ENCODE data around the gene RNF4.

RNF4 gene

DNA sequence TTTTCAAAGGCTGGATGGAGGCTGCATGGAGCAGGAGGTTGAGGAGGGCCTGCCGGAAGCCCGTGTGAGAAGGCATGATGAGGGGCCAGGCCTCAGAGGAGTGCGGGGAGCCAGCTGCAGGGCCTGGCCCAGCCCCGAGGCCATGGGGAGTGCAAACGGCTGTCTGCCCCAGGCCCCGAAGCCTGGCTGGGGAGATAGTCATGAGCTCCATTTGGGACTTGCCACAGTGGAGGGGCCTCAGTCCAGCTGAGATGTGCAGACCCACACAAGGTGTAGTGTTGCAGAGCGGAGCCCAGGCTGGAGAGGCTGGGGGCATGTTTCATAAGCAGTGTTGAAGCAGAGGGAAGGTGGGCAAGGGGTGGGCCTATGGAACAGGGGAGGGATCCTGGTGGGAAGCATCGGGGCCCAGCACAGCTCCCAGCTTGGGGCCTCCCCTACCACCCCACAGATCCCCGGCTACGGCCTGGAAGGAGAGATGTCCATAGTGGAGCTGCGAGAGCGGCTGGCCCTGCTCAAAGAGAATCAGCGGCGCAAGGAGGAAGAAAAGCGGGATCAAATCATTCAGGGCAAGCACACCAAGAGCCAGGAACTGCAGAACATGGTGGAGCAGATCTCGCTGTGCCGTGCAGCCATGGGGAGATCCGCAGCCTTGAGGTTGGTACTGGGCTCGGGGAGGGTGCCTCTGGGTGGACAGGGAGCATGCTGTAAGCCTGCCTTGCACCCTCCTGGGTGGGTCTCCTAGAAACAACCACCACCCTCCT, 9.1 kb upstream of the RNF4 start:
- H3K14ac ChIP-seq (ENCODE audit: low read length), result no peak overlapping the region
- peaks cover 3 to 7% of the 10 kb centered on the region in 2 experiments for H3K4me1 ChIP-seq (ENCODE audit: control insufficient read depth in 1 of 2, insufficient read depth in 2 of 2, low read length in 2 of 2)
- WGBS (ENCODE audit: extremely low coverage, insufficient coverage, insufficient read length), result no CpG with 5 or more reads among the region's 19 CpGs
- DNase-seq, result no peak
- H2AK5ac ChIP-seq (ENCODE audit: low read length), result no peak overlapping the region
- H2BK5ac ChIP-seq (ENCODE audit: low read depth, low read length, poor library complexity), result no peak overlapping the region
- H2BK120ac ChIP-seq (ENCODE audit: insufficient read depth, low read length, poor library complexity), result no peak overlapping the region
- H3K23ac ChIP-seq (ENCODE audit: low read length), result no peak overlapping the region
- peaks cover 3% of the 10 kb centered on the region for H3K27me3 ChIP-seq (ENCODE audit: insufficient read depth, low read length)
- H3K36me3 ChIP-seq (ENCODE audit: control insufficient read depth in 1 of 2, insufficient read depth in 2 of 2, low read length in 2 of 2), result no peaks in the 10 kb centered on the region
- no peak overlapping the region for H4K91ac ChIP-seq (ENCODE audit: low read depth, low read length)
- H3K9ac ChIP-seq (ENCODE audit: low read length), result no peak overlapping the region
- H3K79me2 ChIP-seq (ENCODE audit: control insufficient read depth, insufficient read depth, low read length, poor library complexity), result no peaks in the 10 kb centered on the region
- no peak overlapping the region for H4K8ac ChIP-seq (ENCODE audit: low read depth, low read length)
- H3K4me3 ChIP-seq (ENCODE audit: low read depth, low read length), result no peak overlapping the region
- H2AFZ ChIP-seq (ENCODE audit: insufficient read depth, low read length, poor library complexity), result no peak overlapping the region
- H3K79me1 ChIP-seq (ENCODE audit: low read length), result no peaks in the 10 kb centered on the region
- H3K9me3 ChIP-seq (ENCODE audit: insufficient read depth, low read depth, low read length), result no peaks in the 10 kb centered on the region
- H3K27ac ChIP-seq (ENCODE audit: low read depth, low read length), result no peak overlapping the region
- H3K18ac ChIP-seq (ENCODE audit: low read length), result no peak overlapping the region
- H3K4ac ChIP-seq (ENCODE audit: low read depth, low read length), result no peak overlapping the region
- no peak overlapping the region for H3K4me2 ChIP-seq (ENCODE audit: low read length)
- no peak overlapping the region for H2BK12ac ChIP-seq (ENCODE audit: low read length)
- no peak overlapping the region for H4K12ac ChIP-seq (ENCODE audit: low read depth, low read length)

GRCh38 chr4:2461246-2461960, 7.5 kb upstream of the RNF4 start:
- Histone ChIP-seq H3K4me2 (ENCODE audit: low read length) (no peak overlapping the region), H3K23ac (ENCODE audit: low read length) (no peak overlapping the region), H3K4me3 (ENCODE audit: low read depth, low read length) (no peak overlapping the region), H4K91ac (ENCODE audit: low read depth, low read length) (no peak overlapping the region), H2AFZ (ENCODE audit: insufficient read depth, low read length, poor library complexity) (no peak overlapping the region), H3K79me2 (ENCODE audit: control insufficient read depth, insufficient read depth, low read length, poor library complexity) (no peaks in the 10 kb centered on the region), H3K14ac (ENCODE audit: low read length) (no peak overlapping the region), H3K9ac (ENCODE audit: low read length) (no peak overlapping the region), H2AK5ac (ENCODE audit: low read length) (no peak overlapping the region), H2BK5ac (ENCODE audit: low read depth, low read length, poor library complexity) (no peak overlapping the region), H4K8ac (ENCODE audit: low read depth, low read length) (no peak overlapping the region), H3K4ac (ENCODE audit: low read depth, low read length) (no peak overlapping the region), H3K9me3 (ENCODE audit: insufficient read depth, low read depth, low read length) (no peaks in the 10 kb centered on the region), H3K79me1 (ENCODE audit: low read length) (no peaks in the 10 kb centered on the region), H3K27me3 (ENCODE audit: insufficient read depth, low read length) (peaks cover 3% of the 10 kb centered on the region), H2BK12ac (ENCODE audit: low read length) (no peak overlapping the region), H3K4me1 (ENCODE audit: control insufficient read depth in 1 of 2, insufficient read depth in 2 of 2, low read length in 2 of 2) (peaks cover 3 to 7% of the 10 kb centered on the region in 2 experiments), H2BK120ac (ENCODE audit: insufficient read depth, low read length, poor library complexity) (no peak overlapping the region), H4K12ac (ENCODE audit: low read depth, low read length) (no peak overlapping the region), H3K18ac (ENCODE audit: low read length) (no peak overlapping the region), H3K36me3 (ENCODE audit: control insufficient read depth in 1 of 2, insufficient read depth in 2 of 2, low read length in 2 of 2) (peaks cover 0 to 5% of the 10 kb centered on the region in 2 experiments), H3K27ac (ENCODE audit: low read depth, low read length) (no peak overlapping the region)
- DNase-seq, result no peak
- WGBS (ENCODE audit: extremely low coverage, insufficient coverage, insufficient read length), result no CpG with 5 or more reads among the region's 15 CpGs

DNA sequence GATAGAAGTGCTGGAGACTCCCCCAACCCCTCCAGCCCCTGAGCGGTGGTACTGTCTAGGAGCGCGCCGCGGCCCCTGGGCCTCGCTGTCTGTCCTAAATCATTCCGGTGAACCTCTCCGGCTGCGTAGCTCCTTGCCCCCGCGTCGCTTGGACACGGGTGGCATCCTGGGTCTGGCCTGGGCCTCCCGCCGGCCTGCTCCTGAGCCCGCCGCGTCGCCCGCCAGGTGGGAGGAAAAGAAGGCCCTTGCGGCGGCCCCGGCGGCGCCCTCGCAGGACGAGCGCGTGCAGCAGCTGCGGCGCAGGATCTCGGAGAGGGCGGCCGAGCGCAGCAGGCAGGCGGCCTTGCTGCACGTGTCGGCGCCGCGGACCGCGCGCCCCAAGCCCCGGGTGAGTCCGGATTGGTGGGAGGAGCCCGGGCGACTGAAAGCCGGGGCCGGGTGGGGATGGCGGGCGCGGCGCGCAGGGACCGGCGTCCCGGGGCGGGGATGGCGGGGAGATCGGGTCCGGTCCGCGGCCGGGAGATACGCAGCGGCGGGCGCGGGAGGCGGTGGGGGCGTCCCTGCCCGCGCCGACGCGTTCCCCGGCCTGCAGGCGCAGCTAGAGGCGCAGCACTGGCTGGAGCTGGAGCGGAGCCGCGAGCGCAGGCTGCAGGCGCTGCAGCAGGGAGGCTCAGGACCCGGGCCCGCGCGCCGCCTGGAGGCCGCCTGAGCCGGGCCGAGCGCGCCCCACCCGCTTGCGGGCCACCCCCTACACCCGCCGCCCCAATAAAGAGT, 6.5 kb upstream of the RNF4 start:
- Histone ChIP-seq H3K4me1 (ENCODE audit: control insufficient read depth in 1 of 2, insufficient read depth in 2 of 2, low read length in 2 of 2) (peaks cover 3 to 7% of the 10 kb centered on the region in 2 experiments), H3K27me3 (ENCODE audit: insufficient read depth, low read length) (peaks cover 3% of the 10 kb centered on the region), H3K14ac (ENCODE audit: low read length) (no peak overlapping the region), H3K9me3 (ENCODE audit: insufficient read depth, low read depth, low read length) (no peaks in the 10 kb centered on the region), H2AK5ac (ENCODE audit: low read length) (no peak overlapping the region), H3K4me3 (ENCODE audit: low read depth, low read length) (peak overlapping the region; percentile 69), H2AFZ (ENCODE audit: insufficient read depth, low read length, poor library complexity) (peak overlapping the region; percentile 1), H4K8ac (ENCODE audit: low read depth, low read length) (no peak overlapping the region), H4K12ac (ENCODE audit: low read depth, low read length) (no peak overlapping the region), H3K18ac (ENCODE audit: low read length) (no peak overlapping the region), H2BK5ac (ENCODE audit: low read depth, low read length, poor library complexity) (no peak overlapping the region), H3K79me1 (ENCODE audit: low read length) (no peaks in the 10 kb centered on the region), H3K79me2 (ENCODE audit: control insufficient read depth, insufficient read depth, low read length, poor library complexity) (no peaks in the 10 kb centered on the region), H3K27ac (ENCODE audit: low read depth, low read length) (no peak overlapping the region), H3K36me3 (ENCODE audit: control insufficient read depth in 1 of 2, insufficient read depth in 2 of 2, low read length in 2 of 2) (peaks cover 0 to 5% of the 10 kb centered on the region in 2 experiments), H3K23ac (ENCODE audit: low read length) (no peak overlapping the region), H2BK120ac (ENCODE audit: insufficient read depth, low read length, poor library complexity) (no peak overlapping the region), H3K9ac (ENCODE audit: low read length) (no peak overlapping the region), H2BK12ac (ENCODE audit: low read length) (no peak overlapping the region), H3K4ac (ENCODE audit: low read depth, low read length) (no peak overlapping the region), H3K4me2 (ENCODE audit: low read length) (peak overlapping the region; percentile 92), H4K91ac (ENCODE audit: low read depth, low read length) (peak overlapping the region; percentile 4)
- peak; percentile 36 to 61 for DNase-seq
- WGBS (ENCODE audit: extremely low coverage, insufficient coverage, insufficient read length), result no CpG with 5 or more reads among the region's 99 CpGs

DNA sequence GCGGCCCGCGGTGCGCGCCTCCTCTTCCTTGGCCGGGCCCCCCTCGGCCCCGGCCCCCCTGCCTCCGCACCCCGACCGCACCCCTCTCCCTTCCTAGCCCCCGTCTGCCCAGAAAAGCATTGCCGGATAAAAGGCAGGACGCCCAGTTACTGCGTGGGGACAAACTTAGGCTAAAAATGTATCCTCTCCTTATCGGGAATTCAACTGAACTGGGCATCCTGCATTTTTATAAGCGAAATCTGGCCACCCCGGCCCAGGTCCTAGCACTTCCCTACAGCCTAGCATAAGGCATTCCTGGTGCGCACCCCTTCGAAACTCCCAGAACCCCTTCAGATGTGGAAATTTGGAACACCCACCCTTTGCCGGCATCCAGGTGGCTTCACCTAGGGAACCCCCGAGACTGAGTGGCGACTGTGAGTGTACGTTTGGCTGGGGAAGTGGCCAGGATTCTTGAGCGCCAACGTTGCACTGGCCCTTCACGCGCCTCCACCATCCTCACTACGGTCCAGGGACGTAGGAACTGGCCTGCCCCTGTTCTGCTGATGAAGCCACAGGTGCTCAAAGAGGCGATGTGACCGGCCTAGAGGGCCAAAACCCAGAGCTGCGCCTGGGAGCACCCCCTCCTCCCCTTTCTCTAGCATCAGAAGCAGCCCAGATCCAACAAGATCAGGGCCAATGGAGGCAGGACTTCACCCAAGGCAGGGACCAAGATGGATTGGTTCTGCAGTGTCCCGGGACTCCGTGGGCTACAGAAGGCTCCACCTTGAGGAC, 5.7 kb upstream of the RNF4 start:
- peak overlapping the region; percentile 92 for H3K4me2 ChIP-seq (ENCODE audit: low read length)
- H2AFZ ChIP-seq (ENCODE audit: insufficient read depth, low read length, poor library complexity), result no peak overlapping the region
- WGBS (ENCODE audit: extremely low coverage, insufficient coverage, insufficient read length), result no CpG with 5 or more reads among the region's 35 CpGs
- no peak overlapping the region for H3K27ac ChIP-seq (ENCODE audit: low read depth, low read length)
- no peak overlapping the region for H3K23ac ChIP-seq (ENCODE audit: low read length)
- no peaks in the 10 kb centered on the region for H3K9me3 ChIP-seq (ENCODE audit: insufficient read depth, low read depth, low read length)
- H3K4me1 ChIP-seq (ENCODE audit: control insufficient read depth in 1 of 2, insufficient read depth in 2 of 2, low read length in 2 of 2), result peaks cover 8 to 9% of the 10 kb centered on the region in 2 experiments
- no peak overlapping the region for H3K9ac ChIP-seq (ENCODE audit: low read length)
- no peak overlapping the region for H4K12ac ChIP-seq (ENCODE audit: low read depth, low read length)
- no peak overlapping the region for H3K4ac ChIP-seq (ENCODE audit: low read depth, low read length)
- H4K91ac ChIP-seq (ENCODE audit: low read depth, low read length), result no peak overlapping the region
- no peak overlapping the region for H3K4me3 ChIP-seq (ENCODE audit: low read depth, low read length)
- no peak for DNase-seq
- H3K14ac ChIP-seq (ENCODE audit: low read length), result no peak overlapping the region
- no peak overlapping the region for H2BK120ac ChIP-seq (ENCODE audit: insufficient read depth, low read length, poor library complexity)
- H2BK5ac ChIP-seq (ENCODE audit: low read depth, low read length, poor library complexity), result no peak overlapping the region
- peaks cover 3% of the 10 kb centered on the region for H3K27me3 ChIP-seq (ENCODE audit: insufficient read depth, low read length)
- no peak overlapping the region for H4K8ac ChIP-seq (ENCODE audit: low read depth, low read length)
- H3K36me3 ChIP-seq (ENCODE audit: control insufficient read depth in 1 of 2, insufficient read depth in 2 of 2, low read length in 2 of 2), result peaks cover 0 to 5% of the 10 kb centered on the region in 2 experiments
- peaks cover 2% of the 10 kb centered on the region for H3K79me1 ChIP-seq (ENCODE audit: low read length)
- H2BK12ac ChIP-seq (ENCODE audit: low read length), result no peak overlapping the region
- H3K18ac ChIP-seq (ENCODE audit: low read length), result no peak overlapping the region
- peaks cover 2% of the 10 kb centered on the region for H3K79me2 ChIP-seq (ENCODE audit: control insufficient read depth, insufficient read depth, low read length, poor library complexity)
- no peak overlapping the region for H2AK5ac ChIP-seq (ENCODE audit: low read length)
